ENCODE results near the gene MRPS18B.

GRCh38 chr6:30626484-30627366, 9.1 kb downstream of the MRPS18B start, which contains the start of gene ATAT1:
- TF ChIP-seq EZH2phosphoT487 (IDR thresholded peaks at IDR 0.05; ENCODE audit: borderline replicate concordance, low read depth, low read length) (no peak), CTCF (conservative IDR thresholded peaks at IDR 0.05; ENCODE audit: low read length) (peak; percentile 69)

Measured in OCI-LY7 (cell line).